Hepatocyte (in vitro differentiated cells): Measurements from ENCODE around the gene B3GNT9. TPM values are rescaled to one million over a fixed set of nuclear protein-coding genes. Genes with fewer than 3 reads are reported as not detected.

Experiments
- DNase-seq: peaks from one replicate; pipeline ENCODE4 v3.0.0-alpha.2; 2016; ENCODE audit warnings: low spot score
- H2AFZ ChIP-seq: fragments of 200-600 bp; sonication (generic); 2 replicates; pipeline ENCODE4 v1.6.0; 2016; ENCODE audit warnings: antibody characterized with exemption, mild to moderate bottlenecking
- H3K27ac ChIP-seq: fragments of 200-600 bp; sonication (generic); 2 replicates; pipeline ENCODE4 v1.5.1; 2016; ENCODE audit warnings: mild to moderate bottlenecking
- H3K27me3 ChIP-seq: fragments of 200-600 bp; sonication (generic); 2 replicates; pipeline ENCODE4 v1.6.1; 2016
- H3K36me3 ChIP-seq: fragments of 200-600 bp; sonication (generic); replicated peaks from 2 replicates; pipeline ENCODE4 v1.5.1; 2016; ENCODE audit warnings: low read depth; ENCODE audit not compliant: insufficient read depth
- H3K4me1 ChIP-seq: fragments of 200-600 bp; sonication (generic); 2 replicates; pipeline ENCODE4 v1.5.1; 2016; ENCODE audit warnings: mild to moderate bottlenecking, moderate library complexity; ENCODE audit not compliant: insufficient read depth
- H3K4me2 ChIP-seq: fragments of 200-600 bp; sonication (generic); 2 replicates; pipeline ENCODE4 v1.6.0; 2016
- H3K4me3 ChIP-seq: fragments of 200-600 bp; sonication (generic); 2 replicates; pipeline ENCODE4 v1.5.1; 2016; ENCODE audit warnings: mild to moderate bottlenecking
- H3K79me2 ChIP-seq: fragments of 200-600 bp; sonication (generic); 2 replicates; pipeline ENCODE4 v1.6.0; 2017; ENCODE audit warnings: mild to moderate bottlenecking
- H3K9me2 ChIP-seq: fragments of 200-600 bp; sonication (generic); replicated peaks from 2 replicates; pipeline ENCODE4 v1.6.0; 2017; ENCODE audit warnings: mild to moderate bottlenecking; ENCODE audit not compliant: insufficient read depth
- H3K9me3 ChIP-seq: fragments of 200-600 bp; sonication (generic); 2 replicates; pipeline ENCODE4 v1.5.1; 2016; ENCODE audit warnings: low read depth, mild to moderate bottlenecking
- H4K20me1 ChIP-seq: fragments of 200-600 bp; sonication (generic); 2 replicates; pipeline ENCODE4 v1.6.0; 2016; ENCODE audit warnings: mild to moderate bottlenecking; ENCODE audit not compliant: insufficient read depth, poor library complexity, severe bottlenecking
- EZH2 ChIP-seq: fragments of 200-600 bp; sonication (generic); IDR thresholded peaks from 2 replicates; pipeline ENCODE4 v1.6.1; 2016; ENCODE audit warnings: antibody characterized with exemption, mild to moderate bottlenecking, borderline replicate concordance
- EZH2phosphoT487 ChIP-seq: fragments of 200-600 bp; sonication (generic); IDR thresholded peaks from one replicate; pipeline ENCODE4 v1.6.1; 2018; ENCODE audit warnings: antibody characterized with exemption, mild to moderate bottlenecking, low read depth, moderate library complexity; ENCODE audit not compliant: unreplicated experiment, severe bottlenecking
- WGBS: methylation state at CpG from one replicate; pipeline ENCODE4 v1.1.6; 2016; ENCODE audit warnings: low lambda C conversion rate; ENCODE audit errors: missing lambda C conversion rate; 5-methylcytosine and 5-hydroxymethylcytosine counted together
- polyA plus RNA-seq: library from polyadenylated mRNA; unstranded; fragments of >200 nt; fragmentation: Nextera tagmentation; extraction: Ambion mirVana; gene quantifications from 2 replicates; pipeline ENCODE4 v1.2.1, GENCODE V29; 2016
- total RNA-seq: library from RNA; depleted of rRNA; stranded (reverse); fragments of >200 nt; gene quantifications from 2 replicates; pipeline ENCODE4 v1.2.3, GENCODE V29; 2014
- TF ChIP-seq, protein P1 (sequence below): fragments of 200-600 bp; sonication (generic); IDR thresholded peaks from 2 replicates; pipeline ENCODE4 v1.5.1; 2016; ENCODE audit warnings: antibody characterized with exemption, mild to moderate bottlenecking; ENCODE audit not compliant: poor library complexity

Gene B3GNT9, protein sequence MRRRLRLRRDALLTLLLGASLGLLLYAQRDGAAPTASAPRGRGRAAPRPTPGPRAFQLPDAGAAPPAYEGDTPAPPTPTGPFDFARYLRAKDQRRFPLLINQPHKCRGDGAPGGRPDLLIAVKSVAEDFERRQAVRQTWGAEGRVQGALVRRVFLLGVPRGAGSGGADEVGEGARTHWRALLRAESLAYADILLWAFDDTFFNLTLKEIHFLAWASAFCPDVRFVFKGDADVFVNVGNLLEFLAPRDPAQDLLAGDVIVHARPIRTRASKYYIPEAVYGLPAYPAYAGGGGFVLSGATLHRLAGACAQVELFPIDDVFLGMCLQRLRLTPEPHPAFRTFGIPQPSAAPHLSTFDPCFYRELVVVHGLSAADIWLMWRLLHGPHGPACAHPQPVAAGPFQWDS
- 33.3 and 34.5 TPM in 2 replicates for total RNA-seq
- polyA plus RNA-seq: 37.5 and 44.2 TPM in 2 replicates

DNA sequence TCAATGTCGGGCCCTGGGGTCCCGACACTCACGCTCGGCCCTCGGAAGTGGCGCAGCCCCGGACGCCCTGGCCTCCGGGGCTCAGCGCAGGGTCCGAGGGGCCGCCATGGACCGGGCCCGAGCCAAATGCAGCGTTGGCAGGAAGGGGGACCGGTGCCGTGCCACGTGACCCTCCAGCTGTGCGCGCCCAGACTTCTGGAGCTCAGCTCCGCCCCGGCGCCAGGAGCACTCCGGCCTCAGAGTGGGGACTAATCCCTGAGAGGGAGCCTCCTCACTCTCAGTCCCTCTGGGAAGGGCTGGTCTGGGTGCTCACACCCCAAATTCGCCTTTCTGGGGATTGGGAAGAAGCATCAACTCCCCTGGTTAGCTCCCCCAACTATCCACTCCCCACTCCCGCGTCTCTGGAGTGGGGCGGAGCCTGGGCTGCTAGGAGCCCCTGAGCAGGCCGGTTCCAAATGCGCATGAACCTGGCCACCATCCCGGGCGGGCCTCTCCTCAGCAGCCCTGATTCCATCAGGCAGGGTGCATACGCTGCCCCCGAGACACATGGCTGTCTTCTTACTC is at the start of gene B3GNT9:
Gene B3GNT9, minus strand, starts transcription at position 166 of the 564 bp plus-strand sequence. CDS start 513 bp downstream, outside the sequence.
- H4K20me1 ChIP-seq: no peaks in the 10 kb centered on the region
- peak; percentile 91 for DNase-seq
- H3K36me3 ChIP-seq: no peaks in the 10 kb centered on the region
- no peaks in the 10 kb centered on the region for H3K9me3 ChIP-seq
- peak within 1 kb of the TSS; percentile 82 for H3K4me3 ChIP-seq
- peaks cover 18% of the 10 kb centered on the region for H3K27me3 ChIP-seq
- H3K79me2 ChIP-seq: peaks cover 4% of the 10 kb centered on the region
- H3K9me2 ChIP-seq: no peaks in the 10 kb centered on the region
- peak within 1 kb of the TSS; percentile 94 for H2AFZ ChIP-seq
- H3K4me2 ChIP-seq: peak within 1 kb of the TSS; percentile 92
- peaks cover 17% of the 10 kb centered on the region for H3K4me1 ChIP-seq
- H3K27ac ChIP-seq: peak within 1 kb of the TSS; percentile 98
- TF ChIP-seq, protein P1, sequence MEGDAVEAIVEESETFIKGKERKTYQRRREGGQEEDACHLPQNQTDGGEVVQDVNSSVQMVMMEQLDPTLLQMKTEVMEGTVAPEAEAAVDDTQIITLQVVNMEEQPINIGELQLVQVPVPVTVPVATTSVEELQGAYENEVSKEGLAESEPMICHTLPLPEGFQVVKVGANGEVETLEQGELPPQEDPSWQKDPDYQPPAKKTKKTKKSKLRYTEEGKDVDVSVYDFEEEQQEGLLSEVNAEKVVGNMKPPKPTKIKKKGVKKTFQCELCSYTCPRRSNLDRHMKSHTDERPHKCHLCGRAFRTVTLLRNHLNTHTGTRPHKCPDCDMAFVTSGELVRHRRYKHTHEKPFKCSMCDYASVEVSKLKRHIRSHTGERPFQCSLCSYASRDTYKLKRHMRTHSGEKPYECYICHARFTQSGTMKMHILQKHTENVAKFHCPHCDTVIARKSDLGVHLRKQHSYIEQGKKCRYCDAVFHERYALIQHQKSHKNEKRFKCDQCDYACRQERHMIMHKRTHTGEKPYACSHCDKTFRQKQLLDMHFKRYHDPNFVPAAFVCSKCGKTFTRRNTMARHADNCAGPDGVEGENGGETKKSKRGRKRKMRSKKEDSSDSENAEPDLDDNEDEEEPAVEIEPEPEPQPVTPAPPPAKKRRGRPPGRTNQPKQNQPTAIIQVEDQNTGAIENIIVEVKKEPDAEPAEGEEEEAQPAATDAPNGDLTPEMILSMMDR: no peak
- no peak for TF ChIP-seq EZH2phosphoT487
- TF ChIP-seq EZH2: no peak
- whole genome bisulfite sequencing: 3% methylated on average over 34 of the region's 34 CpGs

DNA sequence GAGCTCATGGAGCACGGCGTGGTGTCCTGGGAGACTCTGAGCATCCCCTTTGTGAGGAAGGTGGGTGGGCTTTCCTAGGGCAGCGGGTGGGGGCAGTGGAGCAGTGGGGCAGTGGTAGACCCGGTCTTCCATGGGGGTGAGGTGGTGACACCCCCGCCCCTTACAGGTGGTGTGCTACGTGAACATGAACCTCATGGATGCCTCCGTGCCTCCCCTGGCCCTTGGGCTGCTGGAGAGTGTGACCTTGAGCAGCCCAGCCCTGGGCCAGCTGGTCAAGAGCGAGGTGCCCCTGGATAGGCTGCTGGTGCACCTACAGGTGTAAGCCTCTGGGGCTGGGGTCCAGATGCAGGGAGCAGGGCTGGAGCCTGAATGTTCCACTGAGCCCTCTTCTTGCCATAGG is 49.7 kb upstream of the B3GNT9 start:
- H3K27ac ChIP-seq: no peak overlapping the region
- 96% methylated on average over 7 of the region's 8 CpGs for WGBS

DNA sequence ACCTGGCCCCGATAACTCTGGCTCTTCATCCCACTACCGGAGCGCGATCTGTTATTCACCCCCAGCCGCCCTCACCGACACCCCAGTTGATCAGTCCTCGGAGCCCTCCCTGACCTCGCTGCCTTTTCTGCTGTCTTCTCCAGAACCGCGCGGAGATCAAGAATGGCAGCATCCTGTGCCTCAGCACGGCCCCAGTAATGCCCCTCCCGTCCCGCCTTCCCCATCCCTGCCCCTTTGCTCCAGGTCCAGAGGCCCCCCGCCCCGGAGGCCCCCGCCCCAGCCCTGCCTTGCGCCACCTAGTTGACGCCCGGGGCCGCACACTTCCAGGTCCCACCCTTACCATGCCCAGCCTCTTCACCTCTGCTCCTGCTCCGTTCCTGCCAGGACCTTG is 49.0 kb upstream of the B3GNT9 start:
- Histone ChIP-seq H3K4me2 (peak overlapping the region; percentile 86), H4K20me1 (no peaks in the 10 kb centered on the region), H3K9me3 (no peaks in the 10 kb centered on the region), H2AFZ (no peak overlapping the region), H3K4me1 (peaks cover 5% of the 10 kb centered on the region), H3K36me3 (no peaks in the 10 kb centered on the region), H3K27ac (no peak overlapping the region), H3K4me3 (no peak overlapping the region), H3K79me2 (no peaks in the 10 kb centered on the region), H3K27me3 (no peaks in the 10 kb centered on the region), H3K9me2 (no peaks in the 10 kb centered on the region)
- TF ChIP-seq EZH2phosphoT487: no peak
- TF ChIP-seq, protein P1: no peak
- no peak for TF ChIP-seq EZH2
- no peak for DNase-seq
- WGBS: 36% methylated on average over 18 of the region's 22 CpGs

More for the DNA sequence above, 49.7 kb upstream of the B3GNT9 start:
- H3K9me2 ChIP-seq: no peaks in the 10 kb centered on the region
- no peak overlapping the region for H2AFZ ChIP-seq
- no peaks in the 10 kb centered on the region for H3K79me2 ChIP-seq
- no peaks in the 10 kb centered on the region for H3K9me3 ChIP-seq
- no peaks in the 10 kb centered on the region for H3K36me3 ChIP-seq
- no peaks in the 10 kb centered on the region for H4K20me1 ChIP-seq
- DNase-seq: no peak
- TF ChIP-seq EZH2 (no peak), EZH2phosphoT487 (no peak)
- TF ChIP-seq, protein P1: no peak
- H3K4me1 ChIP-seq: peaks cover 5% of the 10 kb centered on the region
- no peak overlapping the region for H3K4me3 ChIP-seq
- no peaks in the 10 kb centered on the region for H3K27me3 ChIP-seq
- peak overlapping the region; percentile 86 for H3K4me2 ChIP-seq
